Measurements from ENCODE around the gene SLC52A1.
A peak's percentile ranks its signal among the peaks of the same experiment; 100 is the strongest.
"Not testable (repeated sequence)": the region's sequence is repeated elsewhere in the genome, so short reads cannot be mapped to it uniquely, and the experiment has no call there.

Gene SLC52A1

GRCh38 chr17:5035315-5035714 lies at the start of gene SLC52A1:
SLC52A1 (minus strand) TSS chr17:5035426; CDS start chr17:5034606, 820 bp downstream.
- DNase-seq: no peak

- no peak for DNase-seq
These were observed 45.4 kb upstream of the SLC52A1 start for GRCh38 chr17:5080591-5080990.

GRCh38 chr17:5078106-5079028 lies 43.1 kb upstream of the SLC52A1 start, which contains the start of gene ZFP3:
ZFP3 (plus strand) TSS chr17:5078467; CDS start chr17:5091505, 13,038 bp downstream.
- peak; percentile 57 for DNase-seq

GRCh38 chr17:5077781-5078105 lies 42.5 kb upstream of the SLC52A1 start:
- no peak for DNase-seq

- DNase-seq: not testable (repeated sequence)
These were observed 42.0 kb upstream of the SLC52A1 start for GRCh38 chr17:5077275-5077674.

- not testable (repeated sequence) for DNase-seq
These were observed 40.2 kb upstream of the SLC52A1 start for GRCh38 chr17:5075472-5075871.

GRCh38 chr17:5069724-5070123 lies 34.5 kb upstream of the SLC52A1 start:
- no peak for DNase-seq

- DNase-seq: no peak
These were observed 33.0 kb upstream of the SLC52A1 start for GRCh38 chr17:5068236-5068635.

GRCh38 chr17:5065227-5065744 lies 30.1 kb upstream of the SLC52A1 start:
- DNase-seq: no peak

GRCh38 chr17:5055543-5055942 lies 20.3 kb upstream of the SLC52A1 start:
- DNase-seq: no peak

GRCh38 chr17:5050278-5050677 lies 15.1 kb upstream of the SLC52A1 start:
- no peak for DNase-seq

- DNase-seq: peak; percentile 55
These were observed 14.2 kb upstream of the SLC52A1 start for GRCh38 chr17:5049314-5049841.

- no peak for DNase-seq
These were observed 12.2 kb upstream of the SLC52A1 start for GRCh38 chr17:5047446-5047845.

- no peak for DNase-seq
These were observed 10.3 kb upstream of the SLC52A1 start for GRCh38 chr17:5045496-5045895.

- no peak for DNase-seq
These were observed 9.4 kb upstream of the SLC52A1 start for GRCh38 chr17:5044630-5045029.

GRCh38 chr17:5043524-5043923 lies 8.3 kb upstream of the SLC52A1 start:
- no peak for DNase-seq

- DNase-seq: peak; percentile 21
These were observed 7.2 kb upstream of the SLC52A1 start for GRCh38 chr17:5042157-5043022.

- no peak for DNase-seq
These were observed 575 bp downstream of the SLC52A1 start for GRCh38 chr17:5034651-5035050.

- no peak for DNase-seq
These were observed 1.2 kb downstream of the SLC52A1 start for GRCh38 chr17:5034063-5034462.

GRCh38 chr17:5033352-5034015 lies 1.7 kb downstream of the SLC52A1 start:
- no peak for DNase-seq

- no peak for DNase-seq
These were observed 2.4 kb downstream of the SLC52A1 start for GRCh38 chr17:5032865-5033264.

- peak; percentile 68 for DNase-seq
These were observed 3.7 kb downstream of the SLC52A1 start for GRCh38 chr17:5031365-5032082.

All from activated CD4-positive, alpha-beta T cell treated with anti-CD3 and anti-CD28 coated beads for 1 hour (primary cell).